Measurements from ENCODE around the gene GLIS1. TPM values are rescaled to one million over a fixed set of nuclear protein-coding genes. Genes with fewer than 3 reads are reported as not detected.

The GLIS1 gene
- total and polyA plus RNA-seq, 2 of the 8 experiments (the other 6 are each of a cell fraction or from before 2014, with no cell fraction given) = 0.15 to 0.22 TPM

DNA sequence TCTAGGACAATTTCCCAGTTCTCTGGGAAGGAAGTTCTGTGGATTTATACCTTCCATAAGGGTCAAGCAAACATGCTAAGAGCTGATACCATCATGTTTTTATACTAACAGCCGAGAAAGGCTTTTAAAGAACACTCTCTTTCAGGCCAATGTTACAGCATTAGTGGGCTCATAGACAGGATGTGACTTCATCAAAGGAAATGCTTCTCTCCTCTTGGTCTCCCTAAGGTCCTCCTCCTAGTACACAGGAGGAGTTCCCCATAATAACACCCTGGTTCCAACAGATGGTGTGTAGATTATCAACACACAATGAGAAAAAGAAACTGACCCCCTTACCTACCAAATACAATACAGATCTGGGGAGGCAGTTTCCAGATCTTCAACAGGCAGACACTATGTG lies 26.7 kb upstream of the GLIS1 start (continued):
- TF ChIP-seq, protein P1, sequence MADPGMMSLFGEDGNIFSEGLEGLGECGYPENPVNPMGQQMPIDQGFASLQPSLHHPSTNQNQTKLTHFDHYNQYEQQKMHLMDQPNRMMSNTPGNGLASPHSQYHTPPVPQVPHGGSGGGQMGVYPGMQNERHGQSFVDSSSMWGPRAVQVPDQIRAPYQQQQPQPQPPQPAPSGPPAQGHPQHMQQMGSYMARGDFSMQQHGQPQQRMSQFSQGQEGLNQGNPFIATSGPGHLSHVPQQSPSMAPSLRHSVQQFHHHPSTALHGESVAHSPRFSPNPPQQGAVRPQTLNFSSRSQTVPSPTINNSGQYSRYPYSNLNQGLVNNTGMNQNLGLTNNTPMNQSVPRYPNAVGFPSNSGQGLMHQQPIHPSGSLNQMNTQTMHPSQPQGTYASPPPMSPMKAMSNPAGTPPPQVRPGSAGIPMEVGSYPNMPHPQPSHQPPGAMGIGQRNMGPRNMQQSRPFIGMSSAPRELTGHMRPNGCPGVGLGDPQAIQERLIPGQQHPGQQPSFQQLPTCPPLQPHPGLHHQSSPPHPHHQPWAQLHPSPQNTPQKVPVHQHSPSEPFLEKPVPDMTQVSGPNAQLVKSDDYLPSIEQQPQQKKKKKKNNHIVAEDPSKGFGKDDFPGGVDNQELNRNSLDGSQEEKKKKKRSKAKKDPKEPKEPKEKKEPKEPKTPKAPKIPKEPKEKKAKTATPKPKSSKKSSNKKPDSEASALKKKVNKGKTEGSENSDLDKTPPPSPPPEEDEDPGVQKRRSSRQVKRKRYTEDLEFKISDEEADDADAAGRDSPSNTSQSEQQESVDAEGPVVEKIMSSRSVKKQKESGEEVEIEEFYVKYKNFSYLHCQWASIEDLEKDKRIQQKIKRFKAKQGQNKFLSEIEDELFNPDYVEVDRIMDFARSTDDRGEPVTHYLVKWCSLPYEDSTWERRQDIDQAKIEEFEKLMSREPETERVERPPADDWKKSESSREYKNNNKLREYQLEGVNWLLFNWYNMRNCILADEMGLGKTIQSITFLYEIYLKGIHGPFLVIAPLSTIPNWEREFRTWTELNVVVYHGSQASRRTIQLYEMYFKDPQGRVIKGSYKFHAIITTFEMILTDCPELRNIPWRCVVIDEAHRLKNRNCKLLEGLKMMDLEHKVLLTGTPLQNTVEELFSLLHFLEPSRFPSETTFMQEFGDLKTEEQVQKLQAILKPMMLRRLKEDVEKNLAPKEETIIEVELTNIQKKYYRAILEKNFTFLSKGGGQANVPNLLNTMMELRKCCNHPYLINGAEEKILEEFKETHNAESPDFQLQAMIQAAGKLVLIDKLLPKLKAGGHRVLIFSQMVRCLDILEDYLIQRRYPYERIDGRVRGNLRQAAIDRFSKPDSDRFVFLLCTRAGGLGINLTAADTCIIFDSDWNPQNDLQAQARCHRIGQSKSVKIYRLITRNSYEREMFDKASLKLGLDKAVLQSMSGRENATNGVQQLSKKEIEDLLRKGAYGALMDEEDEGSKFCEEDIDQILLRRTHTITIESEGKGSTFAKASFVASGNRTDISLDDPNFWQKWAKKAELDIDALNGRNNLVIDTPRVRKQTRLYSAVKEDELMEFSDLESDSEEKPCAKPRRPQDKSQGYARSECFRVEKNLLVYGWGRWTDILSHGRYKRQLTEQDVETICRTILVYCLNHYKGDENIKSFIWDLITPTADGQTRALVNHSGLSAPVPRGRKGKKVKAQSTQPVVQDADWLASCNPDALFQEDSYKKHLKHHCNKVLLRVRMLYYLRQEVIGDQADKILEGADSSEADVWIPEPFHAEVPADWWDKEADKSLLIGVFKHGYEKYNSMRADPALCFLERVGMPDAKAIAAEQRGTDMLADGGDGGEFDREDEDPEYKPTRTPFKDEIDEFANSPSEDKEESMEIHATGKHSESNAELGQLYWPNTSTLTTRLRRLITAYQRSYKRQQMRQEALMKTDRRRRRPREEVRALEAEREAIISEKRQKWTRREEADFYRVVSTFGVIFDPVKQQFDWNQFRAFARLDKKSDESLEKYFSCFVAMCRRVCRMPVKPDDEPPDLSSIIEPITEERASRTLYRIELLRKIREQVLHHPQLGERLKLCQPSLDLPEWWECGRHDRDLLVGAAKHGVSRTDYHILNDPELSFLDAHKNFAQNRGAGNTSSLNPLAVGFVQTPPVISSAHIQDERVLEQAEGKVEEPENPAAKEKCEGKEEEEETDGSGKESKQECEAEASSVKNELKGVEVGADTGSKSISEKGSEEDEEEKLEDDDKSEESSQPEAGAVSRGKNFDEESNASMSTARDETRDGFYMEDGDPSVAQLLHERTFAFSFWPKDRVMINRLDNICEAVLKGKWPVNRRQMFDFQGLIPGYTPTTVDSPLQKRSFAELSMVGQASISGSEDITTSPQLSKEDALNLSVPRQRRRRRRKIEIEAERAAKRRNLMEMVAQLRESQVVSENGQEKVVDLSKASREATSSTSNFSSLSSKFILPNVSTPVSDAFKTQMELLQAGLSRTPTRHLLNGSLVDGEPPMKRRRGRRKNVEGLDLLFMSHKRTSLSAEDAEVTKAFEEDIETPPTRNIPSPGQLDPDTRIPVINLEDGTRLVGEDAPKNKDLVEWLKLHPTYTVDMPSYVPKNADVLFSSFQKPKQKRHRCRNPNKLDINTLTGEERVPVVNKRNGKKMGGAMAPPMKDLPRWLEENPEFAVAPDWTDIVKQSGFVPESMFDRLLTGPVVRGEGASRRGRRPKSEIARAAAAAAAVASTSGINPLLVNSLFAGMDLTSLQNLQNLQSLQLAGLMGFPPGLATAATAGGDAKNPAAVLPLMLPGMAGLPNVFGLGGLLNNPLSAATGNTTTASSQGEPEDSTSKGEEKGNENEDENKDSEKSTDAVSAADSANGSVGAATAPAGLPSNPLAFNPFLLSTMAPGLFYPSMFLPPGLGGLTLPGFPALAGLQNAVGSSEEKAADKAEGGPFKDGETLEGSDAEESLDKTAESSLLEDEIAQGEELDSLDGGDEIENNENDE (IDR thresholded peaks at IDR 0.05; ENCODE audit: insufficient replicate concordance, low read length) = no peak
- TF ChIP-seq SP4 (IDR thresholded peaks at IDR 0.05; ENCODE audit: low read length) (no peak), FOSL1 (IDR thresholded peaks at IDR 0.05; ENCODE audit: insufficient read depth, low read depth, low read length) (no peak), SUZ12 (IDR thresholded peaks at IDR 0.05; ENCODE audit: low read length) (no peak), GTF2F1 (IDR thresholded peaks at IDR 0.05; ENCODE audit: borderline replicate concordance, low read depth, low read length) (no peak), RFX5 (IDR thresholded peaks at IDR 0.05; ENCODE audit: borderline replicate concordance, low read depth, low read length) (no peak), POLR2AphosphoS5 (IDR thresholded peaks at IDR 0.05; ENCODE audit: low read depth, low read length) (no peak), TBP (IDR thresholded peaks at IDR 0.05; ENCODE audit: low read depth, low read length) (no peak), JUND (IDR thresholded peaks at IDR 0.05; ENCODE audit: low read length) (no peak)
- TF ChIP-seq, protein P2, sequence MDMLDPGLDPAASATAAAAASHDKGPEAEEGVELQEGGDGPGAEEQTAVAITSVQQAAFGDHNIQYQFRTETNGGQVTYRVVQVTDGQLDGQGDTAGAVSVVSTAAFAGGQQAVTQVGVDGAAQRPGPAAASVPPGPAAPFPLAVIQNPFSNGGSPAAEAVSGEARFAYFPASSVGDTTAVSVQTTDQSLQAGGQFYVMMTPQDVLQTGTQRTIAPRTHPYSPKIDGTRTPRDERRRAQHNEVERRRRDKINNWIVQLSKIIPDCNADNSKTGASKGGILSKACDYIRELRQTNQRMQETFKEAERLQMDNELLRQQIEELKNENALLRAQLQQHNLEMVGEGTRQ (IDR thresholded peaks at IDR 0.05; ENCODE audit: low read length) = no peak
- TF ChIP-seq, protein P3, sequence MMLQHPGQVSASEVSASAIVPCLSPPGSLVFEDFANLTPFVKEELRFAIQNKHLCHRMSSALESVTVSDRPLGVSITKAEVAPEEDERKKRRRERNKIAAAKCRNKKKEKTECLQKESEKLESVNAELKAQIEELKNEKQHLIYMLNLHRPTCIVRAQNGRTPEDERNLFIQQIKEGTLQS (IDR thresholded peaks at IDR 0.05; ENCODE audit: insufficient read depth, low read depth, low read length) = no peak

Data from H1 (cell line).